ENCODE measurements around the gene TOM1L2.

The TOM1L2 gene

GRCh38 chr17:17847118-17847689 is 125.0 kb downstream of the TOM1L2 start:
- H3K79me2 ChIP-seq (ENCODE audit: low read length) = no peaks in the 10 kb centered on the region
- H3K4me2 ChIP-seq (ENCODE audit: low read depth, low read length) = no peak overlapping the region
- no peak overlapping the region for H3K9ac ChIP-seq (ENCODE audit: low read length)
- H3K36me3 ChIP-seq (replicated peaks; ENCODE audit: insufficient read depth, low read length) = no peaks in the 10 kb centered on the region
- H3K9me2 ChIP-seq (replicated peaks; ENCODE audit: insufficient read depth, low read length) = no peaks in the 10 kb centered on the region
- no peaks in the 10 kb centered on the region for H4K20me1 ChIP-seq (ENCODE audit: insufficient read depth, low read length)
- TF ChIP-seq EZH2 (optimal IDR thresholded peaks at IDR 0.05; ENCODE audit: low read depth, low read length) (no peak), CTCF (IDR thresholded peaks at IDR 0.05; ENCODE audit: low read length) (no peak), EZH2phosphoT487 (IDR thresholded peaks at IDR 0.05; ENCODE audit: low read length) (no peak)
- no peak overlapping the region for H3K4me3 ChIP-seq (ENCODE audit: low read length)
- H2AFZ ChIP-seq (ENCODE audit: low read length) = no peak overlapping the region
- H3K4me1 ChIP-seq (ENCODE audit: low read length) = peaks cover 7% of the 10 kb centered on the region; the same call in 1 of the 2 replicates
- H3K27ac ChIP-seq (ENCODE audit: low read length) = no peak overlapping the region
- no peaks in the 10 kb centered on the region for H3K27me3 ChIP-seq (replicated peaks; ENCODE audit: insufficient read depth, low read length)
- H3F3A ChIP-seq (ENCODE audit: insufficient read depth, low read length) = no peaks in the 10 kb centered on the region
- DNase-seq = no peak
- no peaks in the 10 kb centered on the region for H3K9me3 ChIP-seq (replicated peaks; ENCODE audit: insufficient read depth, low read length)

- Histone ChIP-seq H3K9me3 (replicated peaks; ENCODE audit: insufficient read depth, low read length) (no peaks in the 10 kb centered on the region), H3F3A (ENCODE audit: insufficient read depth, low read length) (peaks cover under 1% of the 10 kb centered on the region; the same call in 1 of the 2 replicates), H3K9ac (ENCODE audit: low read length) (no peak overlapping the region), H3K4me1 (ENCODE audit: low read length) (peaks cover 7% of the 10 kb centered on the region; the same call in 1 of the 2 replicates), H2AFZ (ENCODE audit: low read length) (no peak overlapping the region), H3K27ac (ENCODE audit: low read length) (no peak overlapping the region), H3K4me3 (ENCODE audit: low read length) (no peak overlapping the region), H3K4me2 (ENCODE audit: low read depth, low read length) (no peak overlapping the region), H4K20me1 (ENCODE audit: insufficient read depth, low read length) (no peaks in the 10 kb centered on the region), H3K27me3 (replicated peaks; ENCODE audit: insufficient read depth, low read length) (no peaks in the 10 kb centered on the region), H3K9me2 (replicated peaks; ENCODE audit: insufficient read depth, low read length) (no peaks in the 10 kb centered on the region), H3K79me2 (ENCODE audit: low read length) (no peaks in the 10 kb centered on the region), H3K36me3 (replicated peaks; ENCODE audit: insufficient read depth, low read length) (no peaks in the 10 kb centered on the region)
- no peak for DNase-seq
- TF ChIP-seq CTCF (IDR thresholded peaks at IDR 0.05; ENCODE audit: low read length) (no peak), EZH2phosphoT487 (IDR thresholded peaks at IDR 0.05; ENCODE audit: low read length) (no peak), EZH2 (optimal IDR thresholded peaks at IDR 0.05; ENCODE audit: low read depth, low read length) (no peak)
Measured at GRCh38 chr17:17846645-17847044, 125.6 kb downstream of the TOM1L2 start.

GRCh38 chr17:17846003-17846402 is 126.2 kb downstream of the TOM1L2 start:
- Histone ChIP-seq H3F3A (ENCODE audit: insufficient read depth, low read length) (peaks cover 7% of the 10 kb centered on the region), H3K79me2 (ENCODE audit: low read length) (no peaks in the 10 kb centered on the region), H3K27me3 (replicated peaks; ENCODE audit: insufficient read depth, low read length) (no peaks in the 10 kb centered on the region), H3K9me3 (replicated peaks; ENCODE audit: insufficient read depth, low read length) (no peaks in the 10 kb centered on the region), H3K4me2 (ENCODE audit: low read depth, low read length) (no peak overlapping the region), H3K36me3 (replicated peaks; ENCODE audit: insufficient read depth, low read length) (no peaks in the 10 kb centered on the region), H2AFZ (ENCODE audit: low read length) (no peak overlapping the region), H4K20me1 (ENCODE audit: insufficient read depth, low read length) (no peaks in the 10 kb centered on the region), H3K4me1 (ENCODE audit: low read length) (peaks cover 8% of the 10 kb centered on the region; the same call in 1 of the 2 replicates), H3K27ac (ENCODE audit: low read length) (no peak overlapping the region), H3K4me3 (ENCODE audit: low read length) (no peak overlapping the region), H3K9me2 (replicated peaks; ENCODE audit: insufficient read depth, low read length) (no peaks in the 10 kb centered on the region), H3K9ac (ENCODE audit: low read length) (no peak overlapping the region)
- no peak for DNase-seq
- TF ChIP-seq EZH2phosphoT487 (IDR thresholded peaks at IDR 0.05; ENCODE audit: low read length) = no peak
- TF ChIP-seq CTCF (IDR thresholded peaks at IDR 0.05; ENCODE audit: low read length) = no peak
- no peak for TF ChIP-seq EZH2 (optimal IDR thresholded peaks at IDR 0.05; ENCODE audit: low read depth, low read length)

Data from MM.1S (cell line).